GM18499 (cell line): ENCODE measurements around the gene C10orf62.
A peak's percentile ranks its signal among the peaks of the same experiment; 100 is the strongest.
"Not testable (repeated sequence)": the region's sequence is repeated elsewhere in the genome, so short reads cannot be mapped to it uniquely, and the experiment has no call there.

Experiments
- ATAC-seq: cut with Tn5 transposase; IDR thresholded peaks from one replicate; pipeline ENCODE4 v1.9.1; 2021; ENCODE audit warnings: moderate number of reproducible peaks; ENCODE audit not compliant: insufficient read depth, unreplicated experiment

The C10orf62 gene

GRCh38 chr10:97618285-97618684, 28.8 kb downstream of the C10orf62 start:
- no peak for ATAC-seq

GRCh38 chr10:97618733-97619132, 29.2 kb downstream of the C10orf62 start:
- no peak for ATAC-seq

- no peak for ATAC-seq
Measured at GRCh38 chr10:97623277-97623676, 33.8 kb downstream of the C10orf62 start.

- no peak for ATAC-seq
Measured at GRCh38 chr10:97627731-97628130, 38.2 kb downstream of the C10orf62 start.

- no peak for ATAC-seq
Measured at GRCh38 chr10:97628228-97628627, 38.7 kb downstream of the C10orf62 start.

- ATAC-seq: no peak
Measured at GRCh38 chr10:97629289-97629688, 39.8 kb downstream of the C10orf62 start.

GRCh38 chr10:97631098-97631497, 41.6 kb downstream of the C10orf62 start:
- no peak for ATAC-seq

GRCh38 chr10:97632949-97633884, 43.7 kb downstream of the C10orf62 start, which contains the start of gene MORN4:
MORN4 (minus strand) TSS chr10:97633500; CDS start chr10:97619653, 13,847 bp downstream.
- ATAC-seq: peak; percentile 59

GRCh38 chr10:97633921-97634320, 44.4 kb downstream of the C10orf62 start:
- ATAC-seq: no peak

GRCh38 chr10:97635577-97635976, 46.1 kb downstream of the C10orf62 start:
- no peak for ATAC-seq

- not testable (repeated sequence) for ATAC-seq
Measured at GRCh38 chr10:97639090-97639489, 49.6 kb downstream of the C10orf62 start.

- peak; percentile 92 for ATAC-seq
Measured at GRCh38 chr10:97640174-97640867, 50.8 kb downstream of the C10orf62 start, which contains the start of gene PI4K2A. PI4K2A (plus strand) TSS chr10:97640671; CDS start chr10:97640743, 72 bp downstream.
